DMS114 treated with DMSO at 0.1 percent for 48 hours (cell line): ENCODE results near the gene LEP.

Source experiments
- DNase-seq: peaks from one replicate; lab custom pipeline; 2025; ENCODE audit not compliant: unreplicated experiment; lab: John Stamatoyannopoulos, UW

Gene LEP

DNA sequence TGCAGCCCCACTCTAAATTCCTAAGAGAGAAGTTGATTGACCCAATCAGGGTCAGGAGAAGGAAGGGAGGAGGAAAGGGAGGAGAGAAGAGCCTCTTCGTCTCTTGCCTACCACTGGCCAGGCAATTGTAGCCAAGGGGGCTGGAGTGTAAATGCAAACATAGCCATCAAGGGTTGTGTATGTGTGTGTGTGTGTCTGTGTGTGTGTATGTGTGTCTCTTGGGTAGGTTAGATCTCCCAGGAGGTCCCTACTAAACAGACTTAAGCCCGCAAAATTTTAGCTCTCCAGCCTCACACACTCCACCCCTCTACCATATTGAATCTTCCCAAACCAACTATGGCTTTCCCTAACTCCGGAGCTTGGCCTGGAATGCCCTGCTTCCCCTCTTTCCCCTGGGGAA lies 3.8 kb downstream of the LEP start:
- no peak for DNase-seq

DNA sequence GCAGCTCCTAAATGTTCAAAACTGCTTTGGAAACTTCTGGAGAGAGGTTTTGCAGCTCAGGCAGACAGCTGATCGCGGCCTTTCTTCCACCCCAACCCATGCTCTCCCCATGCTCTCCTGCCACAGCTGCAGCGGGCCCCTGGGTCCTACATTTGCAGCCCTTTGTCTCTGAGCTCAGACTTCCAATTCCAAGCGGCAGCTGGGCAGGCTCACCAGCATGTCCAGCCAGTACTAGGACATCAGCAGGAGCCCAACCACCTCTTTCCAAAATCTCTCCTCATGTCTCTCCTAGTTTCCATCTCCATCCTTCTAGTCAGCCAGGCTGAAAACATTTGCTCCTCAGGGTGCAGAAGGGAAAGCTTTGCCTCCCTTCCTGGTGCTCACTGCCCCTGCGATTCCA lies 6.0 kb downstream of the LEP start:
- DNase-seq: no peak

DNA sequence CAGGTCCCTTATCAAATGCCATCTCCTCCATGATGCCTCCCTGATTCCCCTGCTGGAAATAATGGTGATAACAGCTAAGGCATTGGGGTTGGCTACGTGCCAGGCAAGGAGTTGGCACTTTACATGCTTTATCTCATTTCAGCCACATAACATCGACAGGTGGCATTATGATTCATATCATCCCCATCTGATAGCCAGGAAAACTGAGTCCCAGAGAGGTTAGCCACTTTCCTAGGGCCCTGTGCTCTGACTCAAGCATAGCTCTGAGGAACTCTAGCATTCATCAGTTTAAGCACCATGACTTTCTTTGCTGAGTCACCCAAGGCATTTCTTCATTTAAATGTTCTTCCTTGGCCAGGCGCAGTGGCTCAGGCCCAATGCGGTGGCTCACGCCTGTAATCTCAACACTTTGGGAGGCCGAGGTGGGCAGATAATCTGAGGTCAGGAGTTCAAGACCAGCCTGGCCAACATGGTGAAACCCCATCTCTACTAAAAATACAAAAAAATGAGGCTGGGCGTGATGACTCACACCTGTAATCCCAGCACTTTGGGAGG lies 6.6 kb downstream of the LEP start:
- DNase-seq: no peak

GRCh38 chr7:128251337-128251736 lies 10.3 kb downstream of the LEP start:
- DNase-seq: no peak

- no peak for DNase-seq
Observed at GRCh38 chr7:128253701-128254100, 12.6 kb downstream of the LEP start.

DNA sequence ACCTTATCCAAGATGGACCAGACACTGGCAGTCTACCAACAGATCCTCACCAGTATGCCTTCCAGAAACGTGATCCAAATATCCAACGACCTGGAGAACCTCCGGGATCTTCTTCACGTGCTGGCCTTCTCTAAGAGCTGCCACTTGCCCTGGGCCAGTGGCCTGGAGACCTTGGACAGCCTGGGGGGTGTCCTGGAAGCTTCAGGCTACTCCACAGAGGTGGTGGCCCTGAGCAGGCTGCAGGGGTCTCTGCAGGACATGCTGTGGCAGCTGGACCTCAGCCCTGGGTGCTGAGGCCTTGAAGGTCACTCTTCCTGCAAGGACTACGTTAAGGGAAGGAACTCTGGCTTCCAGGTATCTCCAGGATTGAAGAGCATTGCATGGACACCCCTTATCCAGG lies 13.4 kb downstream of the LEP start:
- DNase-seq: no peak

DNA sequence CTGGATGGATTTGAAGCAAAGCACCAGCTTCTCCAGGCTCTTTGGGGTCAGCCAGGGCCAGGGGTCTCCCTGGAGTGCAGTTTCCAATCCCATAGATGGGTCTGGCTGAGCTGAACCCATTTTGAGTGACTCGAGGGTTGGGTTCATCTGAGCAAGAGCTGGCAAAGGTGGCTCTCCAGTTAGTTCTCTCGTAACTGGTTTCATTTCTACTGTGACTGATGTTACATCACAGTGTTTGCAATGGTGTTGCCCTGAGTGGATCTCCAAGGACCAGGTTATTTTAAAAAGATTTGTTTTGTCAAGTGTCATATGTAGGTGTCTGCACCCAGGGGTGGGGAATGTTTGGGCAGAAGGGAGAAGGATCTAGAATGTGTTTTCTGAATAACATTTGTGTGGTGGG lies 14.2 kb downstream of the LEP start:
- no peak for DNase-seq

DNA sequence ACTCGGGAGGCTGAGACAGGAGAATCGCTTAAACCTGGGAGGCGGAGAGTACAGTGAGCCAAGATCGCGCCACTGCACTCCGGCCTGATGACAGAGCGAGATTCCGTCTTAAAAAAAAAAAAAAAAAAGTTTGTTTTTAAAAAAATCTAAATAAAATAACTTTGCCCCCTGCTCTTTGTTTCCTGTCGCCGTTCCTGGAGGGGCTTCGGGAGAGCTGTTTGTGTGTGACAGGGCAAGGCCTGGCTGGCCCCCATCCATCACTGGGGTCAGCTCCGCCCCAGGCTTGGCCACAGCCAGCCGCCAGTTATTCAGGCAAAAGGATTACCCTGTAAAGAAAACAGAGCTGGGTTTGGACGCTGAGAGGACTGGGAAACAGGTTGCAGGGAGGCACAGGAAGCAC lies 16.4 kb downstream of the LEP start:
- no peak for DNase-seq

- DNase-seq: no peak
Observed at GRCh38 chr7:128259131-128260061, 18.3 kb downstream of the LEP start.

GRCh38 chr7:128260069-128260795 lies 19.2 kb downstream of the LEP start:
- DNase-seq: no peak

DNA sequence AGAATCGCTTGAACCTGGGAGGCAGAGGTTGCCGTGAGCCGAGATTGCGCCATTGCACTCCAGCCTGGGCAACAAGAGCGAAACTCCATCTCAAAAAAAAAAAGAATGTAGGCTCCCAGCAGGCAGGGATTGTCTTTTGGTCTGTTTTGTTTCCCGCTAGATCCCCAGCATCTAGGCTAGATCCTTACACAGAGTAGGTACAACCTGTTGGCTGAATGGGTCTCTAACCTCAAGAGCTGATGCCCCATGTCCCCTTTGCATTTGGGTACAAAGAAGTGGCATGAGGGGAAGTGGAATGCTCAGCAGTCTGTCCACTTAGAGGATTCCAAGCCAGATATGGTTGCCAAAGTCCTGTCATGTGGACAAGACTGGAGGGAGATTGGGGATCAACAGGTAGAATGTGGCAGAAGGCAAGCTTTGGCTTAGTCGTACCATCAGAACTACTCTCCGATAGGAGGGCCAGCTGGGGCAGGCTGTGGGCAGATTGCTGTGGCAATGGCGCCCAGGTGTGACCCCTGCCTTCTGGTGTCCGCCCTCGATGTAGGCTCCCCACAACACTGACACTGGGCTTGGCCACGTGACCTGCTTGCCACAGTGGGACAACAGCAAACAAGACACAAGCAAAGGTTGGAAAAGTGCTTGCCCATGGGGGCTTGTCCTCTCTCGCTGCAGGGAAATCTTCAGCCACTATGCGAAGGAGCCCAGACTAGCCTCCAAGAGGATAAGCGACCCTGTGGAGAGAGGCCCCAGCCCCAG lies 21.4 kb downstream of the LEP start:
- no peak for DNase-seq

- DNase-seq: no peak
Observed at GRCh38 chr7:128263420-128263819, 22.3 kb downstream of the LEP start.

DNA sequence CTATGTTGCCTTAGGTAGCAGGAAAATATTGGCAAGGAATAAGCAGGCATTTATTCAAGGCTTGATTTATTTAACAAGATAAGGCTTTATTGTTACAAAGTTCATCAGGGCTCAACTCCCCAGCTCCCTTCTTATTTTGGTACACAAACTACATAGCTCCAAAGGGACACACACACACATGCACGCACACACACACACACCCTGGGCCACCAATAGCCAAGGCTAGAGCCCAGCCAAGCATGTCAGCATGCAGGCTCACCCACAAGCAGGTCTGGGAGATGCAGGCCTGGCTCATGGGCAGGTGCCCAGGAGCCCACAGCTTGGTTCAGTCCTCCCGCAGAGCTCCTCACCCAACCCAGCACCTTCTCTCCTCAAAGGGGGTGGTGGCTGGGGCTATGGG lies 23.4 kb downstream of the LEP start:
- no peak for DNase-seq

DNA sequence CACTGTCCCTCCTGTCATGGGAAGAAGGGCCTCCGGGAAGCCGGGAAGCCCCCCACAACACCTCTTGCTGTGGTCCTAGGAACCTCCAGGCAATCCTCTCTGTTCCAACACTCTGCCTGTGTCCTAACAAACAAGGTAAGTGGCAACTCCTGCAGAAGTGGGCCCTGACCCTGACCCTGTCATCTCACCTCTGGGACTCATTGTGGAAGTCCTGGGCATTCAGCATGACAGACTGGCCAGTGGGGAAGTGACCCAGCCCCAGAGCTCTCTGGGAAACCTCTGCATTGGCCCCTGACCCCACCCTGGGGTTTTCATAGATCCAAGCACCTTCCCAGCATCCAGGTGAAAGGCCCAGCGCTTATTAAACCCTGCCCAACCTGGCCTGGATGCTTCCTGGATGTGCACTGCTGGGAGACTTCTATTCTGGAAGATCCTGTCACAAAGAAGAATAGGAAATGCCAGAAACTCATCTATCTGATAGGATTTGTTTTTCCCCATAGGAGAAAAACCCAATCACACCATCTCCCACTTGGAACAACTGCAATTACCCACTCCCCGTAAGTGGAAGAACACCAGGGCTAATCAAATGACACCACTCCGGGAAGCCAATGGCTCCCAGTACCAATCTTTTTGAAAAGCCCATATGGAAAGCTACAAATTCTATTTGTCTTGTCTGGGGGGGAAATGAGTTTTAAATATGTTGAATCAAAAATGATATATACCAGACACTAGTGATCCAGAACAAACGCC lies 24.3 kb downstream of the LEP start:
- no peak for DNase-seq

DNA sequence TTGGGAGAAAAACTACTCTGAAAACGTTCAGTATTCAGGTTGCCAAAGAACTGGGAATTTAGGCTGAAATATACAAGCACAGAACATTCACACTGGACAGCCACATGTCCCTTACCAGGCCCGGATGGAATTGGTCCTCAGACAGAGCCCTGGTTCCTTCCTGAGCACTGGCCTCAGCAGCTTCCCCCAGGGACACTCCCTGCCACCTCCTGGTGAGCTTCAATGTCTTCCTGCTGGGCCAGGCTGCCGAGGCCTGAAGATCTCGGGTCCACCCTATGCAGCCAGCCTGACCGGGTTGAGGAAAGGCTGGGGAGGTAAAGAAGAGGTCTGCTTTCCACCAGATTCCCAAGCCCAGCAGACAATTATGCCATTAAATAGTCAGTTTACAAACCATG lies 24.8 kb downstream of the LEP start:
- DNase-seq: no peak

DNA sequence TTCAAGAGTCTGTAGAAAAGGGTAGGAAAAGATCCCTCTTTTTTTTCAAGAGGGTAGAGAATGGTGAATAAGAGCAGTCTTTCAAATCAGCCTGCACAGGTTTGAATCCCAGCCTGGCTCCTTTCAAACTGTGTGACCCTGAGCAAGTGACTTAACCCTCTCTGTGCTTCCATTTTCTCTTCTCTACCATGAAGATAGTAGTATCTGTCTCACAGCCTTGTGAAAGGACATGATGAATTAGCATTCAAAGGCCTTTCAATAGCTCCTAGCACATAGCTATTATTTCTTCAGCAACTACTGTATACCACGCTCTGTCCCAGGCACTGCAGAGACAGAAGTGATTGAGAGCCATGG lies 25.4 kb downstream of the LEP start:
- DNase-seq: no peak

DNA sequence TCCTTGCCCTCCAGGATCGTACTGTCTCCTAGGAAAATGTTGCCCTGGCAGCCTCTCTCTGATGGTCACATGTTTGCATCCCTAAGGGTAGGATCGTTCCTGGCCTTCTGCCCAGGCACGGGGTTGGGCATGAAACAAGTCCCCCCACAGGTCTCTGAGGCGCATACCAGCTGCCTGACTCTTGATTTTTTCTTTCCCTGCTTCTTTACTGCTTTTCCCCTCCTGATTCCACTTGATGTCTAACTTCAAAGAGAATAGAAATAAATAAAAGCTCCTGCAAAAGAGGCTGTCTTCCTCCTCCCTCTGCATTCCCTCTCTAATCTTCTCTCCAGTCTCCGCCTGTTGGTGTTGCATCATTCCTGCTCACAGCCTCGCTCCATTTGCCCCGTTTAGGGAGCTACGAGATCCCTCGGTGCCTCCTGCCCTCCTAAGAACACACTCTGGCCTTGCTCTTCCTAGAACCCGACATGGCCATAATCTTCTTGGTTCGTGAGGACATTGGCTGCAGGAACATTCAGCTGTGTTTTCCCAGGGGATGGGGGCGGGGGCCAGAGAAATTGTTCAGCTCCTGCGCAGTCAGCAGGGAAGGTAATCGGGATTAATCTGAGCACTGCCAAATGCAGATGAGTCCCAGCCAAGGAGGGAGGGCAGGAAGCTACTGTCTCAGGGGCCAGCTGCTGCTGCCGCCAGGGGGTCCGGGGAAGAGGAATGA lies 26.0 kb downstream of the LEP start:
- DNase-seq: no peak

GRCh38 chr7:128267595-128267924 lies 26.5 kb downstream of the LEP start:
- DNase-seq: no peak

GRCh38 chr7:128268233-128268632 lies 27.2 kb downstream of the LEP start:
- no peak for DNase-seq

DNA sequence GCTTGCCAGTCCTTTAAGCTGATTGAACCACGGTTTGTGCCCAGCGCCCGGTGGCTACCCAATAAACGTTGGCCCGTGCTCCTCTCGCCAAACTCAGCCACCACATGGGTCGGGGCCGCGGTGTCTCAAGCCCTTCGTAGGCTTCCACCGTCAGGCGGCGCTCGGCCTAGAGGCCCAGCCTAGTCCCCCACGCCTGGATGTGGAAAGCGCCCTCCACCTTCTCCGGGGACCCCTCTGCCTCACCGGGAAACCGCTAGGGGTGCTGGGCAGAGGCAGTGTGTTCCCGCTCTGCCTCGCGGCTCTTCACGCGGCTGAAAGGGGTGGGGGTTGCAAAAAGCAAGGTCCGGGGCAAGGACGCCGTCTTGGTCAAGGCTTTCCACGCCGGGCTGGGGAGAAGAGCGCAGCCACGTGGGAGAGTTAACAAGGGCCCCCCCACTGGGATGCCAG lies 29.8 kb downstream of the LEP start:
- no peak for DNase-seq
